GM18511 (cell line): ENCODE results near the gene TAF11L9.
"Not testable (repeated sequence)": the region's sequence is repeated elsewhere in the genome, so short reads cannot be mapped to it uniquely, and the experiment has no call there.

Experiments
- ATAC-seq: cut with Tn5 transposase; IDR thresholded peaks from one replicate; pipeline ENCODE4 v1.9.1; 2021; ENCODE audit warnings: mild to moderate bottlenecking, moderate library complexity; ENCODE audit not compliant: unreplicated experiment

The TAF11L9 gene

DNA sequence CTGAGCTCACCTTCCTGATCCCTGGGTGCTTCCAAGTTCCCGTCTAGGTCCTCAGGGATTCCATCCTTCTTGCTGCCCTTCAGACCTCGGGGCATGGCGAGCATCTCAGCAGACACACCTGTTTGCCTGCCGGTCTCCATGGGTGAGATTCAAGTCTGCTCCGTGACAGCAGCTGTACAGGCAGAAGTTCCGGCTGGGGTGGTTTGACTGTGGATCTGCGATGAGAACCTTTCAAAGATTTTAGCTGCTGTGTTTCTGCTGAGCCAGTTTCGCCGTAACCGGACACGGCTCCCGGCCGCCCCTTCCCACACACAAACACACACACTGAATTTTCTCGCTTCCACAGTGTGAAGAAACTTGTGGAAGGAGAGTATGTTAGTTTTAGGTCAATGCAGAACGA, at the start of gene TAF11L9:
TSS of gene TAF11L9 (minus strand) at position 140 of the 400 bp plus-strand sequence.
- not testable (repeated sequence) for ATAC-seq

DNA sequence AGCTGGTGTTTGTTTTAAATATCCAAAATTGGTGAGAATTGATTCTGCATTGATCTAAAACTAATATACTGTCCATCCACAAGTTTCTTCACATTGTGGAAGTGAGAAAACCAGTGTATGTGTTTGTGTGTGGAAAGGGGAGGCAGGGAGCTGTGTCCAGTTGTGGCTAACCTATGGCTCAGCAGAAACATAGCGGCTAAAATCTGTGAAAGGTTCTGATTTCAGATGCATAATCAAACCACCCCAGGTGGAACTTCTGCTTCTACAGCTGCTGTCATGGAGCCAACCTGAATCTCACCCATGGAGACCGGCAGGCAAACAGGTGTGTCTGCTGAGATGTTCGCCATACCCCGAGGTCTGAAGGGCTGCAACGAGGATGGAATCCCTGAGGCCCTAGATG, 40.0 kb upstream of the TAF11L9 start, which contains the start of gene TAF11L14:
TSS of gene TAF11L14 (plus strand) at position 301 of the 400 bp plus-strand sequence.
- ATAC-seq = no peak

DNA sequence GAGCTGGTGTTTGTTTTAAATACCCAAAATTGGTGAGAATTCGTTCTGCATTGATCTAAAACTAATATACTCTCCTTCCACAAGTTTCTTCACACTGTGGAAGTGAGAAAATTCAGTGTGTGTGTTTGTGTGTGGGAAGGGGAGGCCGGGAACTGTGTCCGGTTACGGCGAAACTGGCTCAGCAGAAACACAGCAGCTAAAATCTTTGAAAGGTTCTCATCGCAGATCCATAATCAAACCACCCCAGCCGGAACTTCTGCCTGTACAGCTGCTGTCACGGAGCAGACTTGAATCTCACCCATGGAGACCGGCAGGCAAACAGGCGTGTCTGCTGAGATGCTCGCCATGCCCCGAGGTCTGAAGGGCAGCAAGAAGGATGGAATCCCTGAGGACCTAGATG, 37.6 kb upstream of the TAF11L9 start, which contains the start of gene TAF11L13:
TSS of gene TAF11L13 (plus strand) at position 301 of the 400 bp plus-strand sequence.
- ATAC-seq = not testable (repeated sequence)

DNA sequence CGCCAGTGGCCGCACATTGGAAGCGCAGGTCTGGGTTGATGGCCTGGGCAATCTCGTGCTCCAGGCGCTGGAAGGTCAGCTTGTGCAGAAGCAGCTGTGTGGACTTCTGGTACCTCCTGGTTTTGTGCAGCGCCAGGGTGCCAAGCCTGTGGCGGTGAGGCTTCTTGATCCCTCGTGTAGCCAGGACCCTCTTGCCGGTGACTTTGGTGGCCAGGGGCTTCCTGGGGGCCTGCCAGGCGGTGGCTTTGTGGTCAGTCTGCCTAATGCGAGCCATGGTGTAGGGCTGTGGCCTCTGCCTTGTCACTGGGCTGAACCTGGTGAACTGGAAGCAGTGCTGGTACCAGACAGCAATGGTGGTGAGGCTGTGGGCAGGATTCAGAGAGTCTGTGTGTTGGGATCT, 31.5 kb upstream of the TAF11L9 start:
- no peak for ATAC-seq

DNA sequence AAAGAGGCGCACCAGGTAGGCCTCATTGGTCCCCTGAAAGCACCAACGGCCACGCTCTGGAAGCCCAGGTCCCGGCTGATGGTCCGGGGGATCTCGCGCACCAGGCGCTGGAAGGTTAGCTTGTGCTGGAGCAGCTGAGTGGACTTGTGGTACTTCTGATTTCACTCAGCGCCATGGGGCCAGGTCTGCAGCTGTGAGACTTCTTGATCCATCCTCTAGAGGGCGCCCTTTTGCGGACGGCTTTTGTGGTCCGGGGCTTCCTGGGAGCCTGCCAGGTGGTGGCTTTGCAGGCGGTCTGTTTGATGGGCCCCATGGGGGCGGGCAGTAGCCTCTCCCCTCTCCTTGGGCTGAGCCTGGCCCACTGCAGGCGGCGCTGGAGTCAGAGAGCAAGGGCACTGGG, 26.4 kb upstream of the TAF11L9 start:
- no peak for ATAC-seq

DNA sequence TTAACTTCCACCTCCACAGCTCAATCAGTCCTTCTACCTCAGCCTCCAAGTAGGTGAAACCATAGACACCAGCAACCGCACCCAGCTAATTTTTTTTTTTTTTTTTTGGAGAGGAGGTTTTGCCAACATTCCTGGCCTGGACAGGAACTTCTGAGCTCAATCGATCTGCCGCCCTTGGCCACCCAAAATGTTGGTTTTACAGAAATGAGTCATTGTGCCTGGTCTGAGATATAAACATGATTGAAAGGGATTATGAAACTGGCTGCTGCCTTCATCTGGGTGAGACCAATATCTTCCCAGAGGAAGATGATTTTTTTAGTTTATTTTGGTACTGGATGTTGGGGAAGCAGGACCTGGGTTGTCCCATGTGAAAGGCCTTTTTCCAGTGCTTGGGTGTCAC, 25.2 kb upstream of the TAF11L9 start:
- ATAC-seq = no peak

DNA sequence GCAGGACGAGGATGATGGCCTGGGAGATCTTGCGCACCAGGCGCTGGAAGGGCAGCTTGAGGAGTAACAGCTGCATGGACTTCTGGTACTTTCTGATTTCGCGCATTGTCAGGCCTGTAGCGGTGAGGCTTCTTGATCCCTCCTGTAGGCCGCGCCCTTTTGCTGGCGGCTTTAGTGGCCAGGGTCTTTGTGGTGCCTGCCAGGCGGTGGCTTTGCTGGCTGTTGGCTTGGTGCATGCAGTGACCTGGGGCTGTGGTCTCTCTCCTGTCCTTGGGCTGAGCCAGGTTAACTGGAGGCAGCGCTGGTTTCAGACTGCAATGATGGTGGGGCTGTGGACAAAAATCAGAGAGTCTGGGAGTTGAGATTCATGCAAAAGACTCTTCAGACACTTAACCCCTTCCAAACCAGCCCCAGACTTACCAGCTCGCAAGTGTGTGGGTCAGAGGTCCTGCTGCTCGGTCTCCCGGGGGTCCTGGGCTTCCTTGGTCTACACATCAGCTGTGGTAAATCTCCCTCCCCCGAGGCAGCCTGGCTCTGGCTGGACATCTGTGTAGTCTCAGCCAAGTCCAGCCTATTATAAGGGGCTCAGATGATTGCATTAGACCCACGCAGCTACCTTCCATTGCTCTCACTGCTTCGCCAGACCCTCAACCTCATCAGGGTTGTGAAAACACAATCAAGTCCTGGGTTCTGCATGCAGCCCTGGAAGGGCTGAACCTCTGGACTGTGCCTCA, 20.8 kb upstream of the TAF11L9 start:
- no peak for ATAC-seq

DNA sequence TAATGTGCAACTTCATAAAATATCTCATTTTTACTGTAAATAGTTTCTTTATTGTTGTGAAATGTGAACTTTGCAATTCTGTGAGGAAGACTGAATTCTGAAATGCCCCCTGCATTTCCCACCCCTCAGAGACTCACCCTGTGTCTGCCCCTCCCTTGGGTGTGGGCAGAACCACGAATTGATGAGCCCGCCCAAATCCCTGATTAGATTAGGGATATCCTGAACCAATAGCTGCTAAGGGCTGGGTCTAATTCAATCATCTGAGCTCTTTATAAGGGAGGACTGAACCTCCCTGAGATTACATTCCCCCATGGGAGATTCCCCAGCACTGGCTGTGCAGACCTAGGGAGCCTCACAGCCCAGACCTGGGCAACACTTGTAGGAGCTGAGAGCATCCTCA, 15.9 kb upstream of the TAF11L9 start, which contains the start of gene TAF11L12:
TSS of gene TAF11L12 (plus strand) at position 301 of the 400 bp plus-strand sequence.
- not testable (repeated sequence) for ATAC-seq

DNA sequence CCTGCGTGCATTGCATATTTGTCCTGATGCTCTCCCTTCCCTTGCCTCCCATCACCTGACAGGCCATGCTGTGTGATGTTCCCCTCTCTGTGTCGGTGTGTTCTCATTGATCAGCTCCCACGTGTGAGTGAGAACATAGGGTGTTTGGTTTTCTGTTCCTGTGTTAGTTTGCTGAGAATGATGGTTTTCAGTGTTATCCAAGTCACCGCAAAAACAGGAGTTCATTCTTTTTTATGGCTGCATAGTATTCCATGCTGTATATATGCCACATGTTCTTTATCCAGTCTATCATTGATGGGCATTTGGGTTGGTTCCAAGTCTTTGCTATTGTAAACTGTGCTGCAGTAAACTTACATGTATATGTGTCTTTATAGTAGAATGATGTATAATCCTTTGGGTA, 13.3 kb upstream of the TAF11L9 start:
- ATAC-seq = not testable (repeated sequence)

DNA sequence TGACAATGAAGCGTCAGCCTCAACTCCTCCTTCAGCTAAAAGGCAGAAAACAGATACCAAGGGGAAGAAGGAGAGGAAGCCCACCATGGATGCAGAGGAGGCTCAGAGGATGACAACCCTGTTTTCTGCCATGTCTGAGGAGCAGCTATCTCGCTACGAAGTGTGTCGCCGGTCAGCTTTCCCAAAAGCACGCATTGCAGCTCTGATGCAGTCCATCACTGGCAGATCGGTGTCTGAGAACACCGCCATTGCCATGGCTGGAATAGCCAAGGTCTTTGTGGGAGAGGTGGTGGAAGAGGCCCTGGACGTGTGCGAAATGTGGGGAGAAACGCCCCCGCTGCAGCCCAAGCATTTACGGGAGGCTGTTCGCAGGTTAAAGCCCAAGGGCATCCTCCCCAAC, 10.8 kb upstream of the TAF11L9 start:
- no peak for ATAC-seq

DNA sequence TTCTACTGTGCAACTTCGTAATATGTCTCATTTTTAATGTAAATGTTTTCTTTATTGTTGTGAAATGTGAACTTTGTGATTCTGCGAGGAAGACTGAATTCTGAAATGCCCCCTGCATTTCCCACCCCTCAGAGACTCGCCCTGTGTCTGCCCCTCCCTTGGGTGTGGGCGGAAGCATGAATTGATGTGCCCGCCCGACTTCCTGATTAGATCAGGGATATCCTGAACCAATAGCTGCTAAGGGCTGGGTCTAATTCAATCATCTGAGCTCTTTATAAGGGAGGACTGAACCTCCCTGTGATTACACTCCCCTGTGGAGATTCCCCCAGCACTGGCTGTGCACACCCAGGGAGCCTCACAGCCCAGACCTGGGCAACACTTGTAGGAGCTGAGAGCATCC, 9.7 kb upstream of the TAF11L9 start, which contains the start of gene TAF11L11:
TSS of gene TAF11L11 (plus strand) at position 304 of the 400 bp plus-strand sequence.
- not testable (repeated sequence) for ATAC-seq

DNA sequence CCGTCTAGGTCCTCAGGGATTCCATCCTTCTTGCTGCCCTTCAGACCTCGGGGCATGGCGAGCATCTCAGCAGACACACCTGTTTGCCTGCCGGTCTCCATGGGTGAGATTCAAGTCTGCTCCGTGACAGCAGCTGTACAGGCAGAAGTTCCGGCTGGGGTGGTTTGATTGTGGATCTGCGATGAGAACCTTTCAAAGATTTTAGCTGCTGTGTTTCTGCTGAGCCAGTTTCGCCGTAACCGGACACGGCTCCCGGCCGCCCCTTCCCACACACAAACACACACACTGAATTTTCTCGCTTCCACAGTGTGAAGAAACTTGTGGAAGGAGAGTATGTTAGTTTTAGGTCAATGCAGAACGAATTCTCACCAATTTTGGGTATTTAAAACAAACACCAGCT, 3.5 kb upstream of the TAF11L9 start, which contains the start of gene TAF11L10:
TSS of gene TAF11L10 (minus strand) at position 101 of the 400 bp plus-strand sequence.
- not testable (repeated sequence) for ATAC-seq

DNA sequence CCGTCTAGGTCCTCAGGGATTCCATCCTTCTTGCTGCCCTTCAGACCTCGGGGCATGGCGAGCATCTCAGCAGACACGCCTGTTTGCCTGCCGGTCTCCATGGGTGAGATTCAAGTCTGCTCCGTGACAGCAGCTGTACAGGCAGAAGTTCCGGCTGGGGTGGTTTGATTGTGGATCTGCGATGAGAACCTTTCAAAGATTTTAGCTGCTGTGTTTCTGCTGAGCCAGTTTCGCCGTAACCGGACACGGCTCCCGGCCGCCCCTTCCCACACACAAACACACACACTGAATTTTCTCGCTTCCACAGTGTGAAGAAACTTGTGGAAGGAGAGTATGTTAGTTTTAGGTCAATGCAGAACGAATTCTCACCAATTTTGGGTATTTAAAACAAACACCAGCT, 3.3 kb downstream of the TAF11L9 start, which contains the start of gene TAF11L8:
TSS of gene TAF11L8 (minus strand) at position 101 of the 400 bp plus-strand sequence.
- ATAC-seq = not testable (repeated sequence)

DNA sequence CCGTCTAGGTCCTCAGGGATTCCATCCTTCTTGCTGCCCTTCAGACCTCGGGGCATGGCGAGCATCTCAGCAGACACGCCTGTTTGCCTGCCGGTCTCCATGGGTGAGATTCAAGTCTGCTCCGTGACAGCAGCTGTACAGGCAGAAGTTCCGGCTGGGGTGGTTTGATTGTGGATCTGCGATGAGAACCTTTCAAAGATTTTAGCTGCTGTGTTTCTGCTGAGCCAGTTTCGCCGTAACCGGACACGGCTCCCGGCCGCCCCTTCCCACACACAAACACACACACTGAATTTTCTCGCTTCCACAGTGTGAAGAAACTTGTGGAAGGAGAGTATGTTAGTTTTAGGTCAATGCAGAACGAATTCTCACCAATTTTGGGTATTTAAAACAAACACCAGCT, 8.5 kb downstream of the TAF11L9 start, which contains the start of gene TAF11L7:
TSS of gene TAF11L7 (minus strand) at position 101 of the 400 bp plus-strand sequence.
- not testable (repeated sequence) for ATAC-seq
